HG03066 (cell line): ENCODE results near the gene SDF2.
"Not testable (repeated sequence)": the region's sequence is repeated elsewhere in the genome, so short reads cannot be mapped to it uniquely, and the experiment has no call there.

Source experiments
- ATAC-seq: cut with Tn5 transposase; IDR thresholded peaks from one replicate; pipeline ENCODE4 v1.9.1; 2021; ENCODE audit warnings: low read depth; ENCODE audit not compliant: unreplicated experiment

The SDF2 gene

GRCh38 chr17:28635506-28635905 is 26.2 kb downstream of the SDF2 start:
- ATAC-seq, result no peak

GRCh38 chr17:28634206-28634865 is 27.4 kb downstream of the SDF2 start:
- ATAC-seq, result no peak

- ATAC-seq, result no peak
Measured at GRCh38 chr17:28626818-28627217, 34.9 kb downstream of the SDF2 start.

GRCh38 chr17:28624148-28624547 is 37.6 kb downstream of the SDF2 start:
- ATAC-seq, result no peak

- ATAC-seq, result no peak
Measured at GRCh38 chr17:28623696-28624095, 38.0 kb downstream of the SDF2 start.

- no peak for ATAC-seq
Measured at GRCh38 chr17:28622186-28622585, 39.5 kb downstream of the SDF2 start.

- no peak for ATAC-seq
Measured at GRCh38 chr17:28620010-28620409, 41.7 kb downstream of the SDF2 start.

- no peak for ATAC-seq
Measured at GRCh38 chr17:28618464-28618863, 43.2 kb downstream of the SDF2 start.

GRCh38 chr17:28616281-28616680 is 45.4 kb downstream of the SDF2 start:
- no peak for ATAC-seq

GRCh38 chr17:28615260-28615940 is 46.3 kb downstream of the SDF2 start:
- no peak for ATAC-seq

GRCh38 chr17:28613931-28614381 is 47.8 kb downstream of the SDF2 start, which contains the start of gene RSKR:
Gene RSKR, minus strand, starts transcription at chr17:28614185. Its CDS starts 24 bp downstream, at chr17:28614161.
- no peak for ATAC-seq

- no peak for ATAC-seq
Measured at GRCh38 chr17:28612936-28613872, 48.5 kb downstream of the SDF2 start.

- ATAC-seq, result no peak
Measured at GRCh38 chr17:28612531-28612930, 49.2 kb downstream of the SDF2 start.

- no peak for ATAC-seq
Measured at GRCh38 chr17:28610376-28610775, 51.3 kb downstream of the SDF2 start.

- ATAC-seq, result not testable (repeated sequence)
Measured at GRCh38 chr17:28604031-28604430, 57.7 kb downstream of the SDF2 start.

- ATAC-seq, result peak; percentile 41
Measured at GRCh38 chr17:28599311-28600184, 62.2 kb downstream of the SDF2 start.

- ATAC-seq, result peak; percentile 71
Measured at GRCh38 chr17:28598799-28599310, 62.9 kb downstream of the SDF2 start, which contains the start of gene SPAG5. Gene SPAG5, minus strand, starts transcription at chr17:28599025. Its CDS starts 79 bp downstream, at chr17:28598946.

- no peak for ATAC-seq
Measured at GRCh38 chr17:28598389-28598788, 63.3 kb downstream of the SDF2 start.
